Loucy (cell line): ENCODE data around the gene SEMA7A.

Experiments
- CTCF ChIP-seq: fragments of 200-600 bp; sonication (generic); conservative IDR thresholded peaks from 2 replicates; pipeline ENCODE4 v1.5.1; 2014; ENCODE audit warnings: mild to moderate bottlenecking, antibody characterized with exemption, low read length
- EZH2phosphoT487 ChIP-seq: fragments of 200-600 bp; IDR thresholded peaks from 2 replicates; pipeline ENCODE4 v1.6.1; 2018; ENCODE audit warnings: antibody characterized with exemption, mild to moderate bottlenecking, moderate library complexity, borderline replicate concordance

GRCh38 chr15:74364936-74365597, 68.7 kb downstream of the SEMA7A start:
- no peak for TF ChIP-seq CTCF
- no peak for TF ChIP-seq EZH2phosphoT487
